PC-3 (cell line): ENCODE data around the gene TMEM87B.
"Not testable (repeated sequence)": the region's sequence is repeated elsewhere in the genome, so short reads cannot be mapped to it uniquely, and the experiment has no call there.

Source experiments
- EZH2 ChIP-seq: fragments of 300-600 bp; sonication (generic); IDR thresholded peaks from one replicate; pipeline ENCODE4 v1.6.1; 2017; ENCODE audit warnings: antibody characterized with exemption, mild to moderate bottlenecking, low read length; ENCODE audit not compliant: unreplicated experiment
- TF ChIP-seq, protein P1 (sequence below): fragments of 300-600 bp; sonication (generic); conservative IDR thresholded peaks from 2 replicates; pipeline ENCODE4 v1.5.1; 2017; ENCODE audit warnings: antibody characterized with exemption, low read depth, mild to moderate bottlenecking, low read length

DNA sequence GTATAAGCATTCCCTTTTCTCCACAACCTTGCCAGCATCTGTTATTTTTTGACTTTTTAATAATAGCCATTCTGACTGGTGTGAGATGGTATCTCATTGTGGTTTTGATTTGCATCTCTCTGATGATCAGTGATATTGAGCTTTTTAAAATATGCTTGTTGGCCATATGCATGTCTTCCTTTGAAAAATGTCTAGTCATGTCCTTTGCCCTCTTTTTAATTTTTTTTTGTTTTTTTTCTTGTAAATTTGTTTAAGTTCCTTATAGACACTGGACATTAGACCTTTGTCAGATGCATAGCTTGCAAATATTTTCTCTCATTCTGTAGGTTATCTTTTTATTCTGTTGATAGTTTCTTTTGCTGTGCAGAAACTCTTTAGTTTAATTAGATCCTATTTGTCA, 14.7 kb downstream of the TMEM87B start:
- TF ChIP-seq EZH2 = not testable (repeated sequence)
- TF ChIP-seq, protein P1, sequence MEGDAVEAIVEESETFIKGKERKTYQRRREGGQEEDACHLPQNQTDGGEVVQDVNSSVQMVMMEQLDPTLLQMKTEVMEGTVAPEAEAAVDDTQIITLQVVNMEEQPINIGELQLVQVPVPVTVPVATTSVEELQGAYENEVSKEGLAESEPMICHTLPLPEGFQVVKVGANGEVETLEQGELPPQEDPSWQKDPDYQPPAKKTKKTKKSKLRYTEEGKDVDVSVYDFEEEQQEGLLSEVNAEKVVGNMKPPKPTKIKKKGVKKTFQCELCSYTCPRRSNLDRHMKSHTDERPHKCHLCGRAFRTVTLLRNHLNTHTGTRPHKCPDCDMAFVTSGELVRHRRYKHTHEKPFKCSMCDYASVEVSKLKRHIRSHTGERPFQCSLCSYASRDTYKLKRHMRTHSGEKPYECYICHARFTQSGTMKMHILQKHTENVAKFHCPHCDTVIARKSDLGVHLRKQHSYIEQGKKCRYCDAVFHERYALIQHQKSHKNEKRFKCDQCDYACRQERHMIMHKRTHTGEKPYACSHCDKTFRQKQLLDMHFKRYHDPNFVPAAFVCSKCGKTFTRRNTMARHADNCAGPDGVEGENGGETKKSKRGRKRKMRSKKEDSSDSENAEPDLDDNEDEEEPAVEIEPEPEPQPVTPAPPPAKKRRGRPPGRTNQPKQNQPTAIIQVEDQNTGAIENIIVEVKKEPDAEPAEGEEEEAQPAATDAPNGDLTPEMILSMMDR = not testable (repeated sequence)
